ENCODE results near the gene NFIX.

Gene NFIX

DNA sequence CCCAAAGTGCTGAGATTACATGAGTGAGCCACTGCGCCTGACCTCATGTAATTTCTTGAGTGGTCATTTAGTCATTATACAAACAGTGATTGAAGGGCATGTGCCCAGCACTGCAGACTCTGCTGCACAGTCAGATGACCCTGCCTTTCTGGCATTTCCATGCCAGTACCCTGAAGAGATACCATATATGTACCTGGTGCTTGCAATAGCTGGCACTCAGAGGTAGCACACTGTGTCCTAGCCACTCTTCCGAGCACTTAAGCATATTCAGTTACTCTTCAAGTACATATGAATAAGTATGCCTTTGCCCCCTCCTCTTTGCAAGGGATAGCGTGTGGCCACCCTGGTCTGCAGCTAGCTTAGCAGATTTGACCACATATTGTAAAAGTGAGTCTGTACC is 139.4 kb downstream of the NFIX start:
- no peak for DNase-seq

DNA sequence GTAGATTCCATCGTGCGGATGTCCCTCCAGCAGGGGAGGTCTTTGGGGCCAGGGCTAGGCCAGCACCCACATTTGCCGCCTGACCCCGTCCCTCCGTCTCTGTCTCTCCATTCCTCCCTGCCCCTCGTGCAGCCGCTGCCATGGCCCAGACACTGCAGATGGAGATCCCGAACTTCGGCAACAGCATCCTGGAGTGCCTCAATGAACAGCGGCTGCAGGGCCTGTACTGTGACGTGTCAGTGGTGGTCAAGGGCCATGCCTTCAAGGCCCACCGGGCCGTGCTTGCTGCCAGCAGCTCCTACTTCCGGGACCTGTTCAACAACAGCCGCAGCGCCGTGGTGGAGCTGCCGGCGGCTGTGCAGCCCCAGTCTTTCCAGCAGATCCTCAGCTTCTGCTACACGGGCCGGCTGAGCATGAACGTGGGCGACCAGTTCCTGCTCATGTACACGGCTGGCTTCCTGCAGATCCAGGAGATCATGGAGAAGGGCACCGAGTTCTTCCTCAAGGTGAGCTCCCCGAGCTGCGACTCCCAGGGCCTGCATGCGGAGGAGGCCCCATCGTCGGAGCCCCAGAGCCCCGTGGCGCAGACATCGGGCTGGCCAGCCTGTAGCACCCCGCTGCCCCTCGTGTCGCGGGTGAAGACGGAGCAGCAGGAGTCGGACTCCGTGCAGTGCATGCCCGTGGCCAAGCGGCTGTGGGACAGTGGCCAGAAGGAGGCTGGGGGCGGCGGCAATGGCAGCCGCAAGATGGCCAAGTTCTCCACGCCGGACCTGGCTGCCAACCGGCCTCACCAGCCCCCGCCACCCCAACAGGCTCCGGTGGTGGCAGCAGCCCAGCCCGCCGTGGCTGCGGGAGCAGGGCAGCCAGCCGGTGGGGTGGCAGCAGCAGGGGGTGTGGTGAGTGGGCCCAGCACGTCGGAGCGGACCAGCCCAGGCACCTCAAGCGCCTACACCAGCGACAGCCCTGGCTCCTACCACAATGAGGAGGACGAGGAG is 140.1 kb downstream of the NFIX start:
- no peak for DNase-seq

- DNase-seq, result no peak
These were observed 142.1 kb downstream of the NFIX start for GRCh38 chr19:13137290-13137794.

DNA sequence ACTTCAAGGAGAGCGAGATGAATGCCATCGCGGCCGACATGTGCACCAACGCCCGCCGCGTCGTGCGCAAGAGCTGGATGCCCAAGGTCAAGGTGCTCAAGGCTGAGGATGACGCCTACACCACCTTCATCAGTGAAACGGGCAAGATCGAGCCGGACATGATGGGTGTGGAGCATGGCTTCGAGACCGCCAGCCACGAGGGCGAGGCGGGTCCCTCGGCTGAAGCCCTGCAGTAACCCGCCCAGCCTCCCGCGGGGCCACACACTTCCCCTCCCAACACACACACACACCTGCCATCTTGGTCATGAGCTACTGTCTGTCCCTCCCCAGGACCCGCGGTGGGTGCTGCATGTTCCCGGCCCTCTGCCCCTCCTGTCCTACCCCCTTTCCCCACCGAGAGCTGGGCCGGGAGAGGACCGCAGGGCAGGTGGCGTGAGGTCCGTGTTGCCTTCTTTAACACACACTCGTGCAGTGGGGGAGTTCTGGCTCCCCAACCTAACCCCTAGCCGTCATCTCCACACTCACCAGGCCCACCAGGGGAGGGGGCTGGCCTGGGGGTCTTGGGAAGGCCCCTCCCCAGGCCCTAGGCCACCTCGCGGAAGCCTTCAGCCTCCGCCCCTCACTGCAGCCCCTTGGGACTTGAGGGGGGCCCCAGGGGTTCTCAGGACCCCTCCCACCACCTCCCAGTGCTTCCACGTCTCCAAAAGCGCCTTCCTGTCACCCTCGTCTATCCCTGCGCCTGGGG is 143.1 kb downstream of the NFIX start:
- no peak for DNase-seq

DNA sequence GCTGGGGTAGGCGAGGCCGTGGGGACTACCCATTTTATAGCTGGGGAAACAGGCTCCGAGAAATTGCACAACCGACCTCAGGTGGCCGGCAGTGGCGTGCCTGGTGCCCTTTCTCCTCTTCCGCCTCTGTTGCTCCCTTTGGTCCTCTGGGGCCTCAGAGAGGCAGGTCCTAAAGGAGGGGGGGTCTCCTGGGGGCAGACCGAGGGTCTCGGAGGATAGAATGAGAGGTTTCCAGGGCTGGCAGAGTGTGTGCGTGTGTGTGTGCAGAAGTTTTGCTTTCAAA is 143.6 kb downstream of the NFIX start:
- no peak for DNase-seq

DNA sequence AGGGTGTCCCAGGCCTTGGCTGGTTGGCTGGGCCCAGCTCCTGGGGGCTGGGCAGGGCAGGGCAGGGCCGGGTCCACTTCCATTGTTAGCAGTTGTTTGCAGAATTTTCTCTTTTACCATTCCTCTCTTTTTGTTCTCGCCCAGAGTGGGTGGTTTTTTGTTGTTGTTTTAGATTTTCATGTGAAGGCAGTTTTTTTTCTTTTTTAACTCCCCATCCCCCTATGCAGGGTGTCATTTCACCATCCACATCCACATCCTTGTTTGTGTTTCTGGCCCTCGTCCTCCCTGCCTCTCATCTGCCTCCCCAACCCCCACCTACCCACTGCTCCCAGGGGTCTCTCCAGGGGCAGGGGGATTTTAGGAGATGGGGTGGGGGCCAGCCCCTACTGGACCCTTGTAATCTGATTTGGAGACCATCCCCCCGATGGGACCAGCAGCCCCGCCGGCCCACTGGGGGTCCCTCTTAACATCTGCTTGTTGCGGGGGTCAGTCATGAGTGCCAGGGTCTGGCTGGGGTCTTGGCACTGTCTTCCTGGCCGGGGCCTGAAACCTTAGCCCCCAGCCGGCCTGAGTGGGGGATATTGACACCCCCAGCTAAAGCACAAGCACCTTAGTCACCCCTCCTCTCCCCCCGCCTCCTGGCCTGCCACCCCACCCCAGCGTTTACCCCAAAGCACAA is 144.5 kb downstream of the NFIX start:
- no peak for DNase-seq

GRCh38 chr19:13146763-13147563 is 151.7 kb downstream of the NFIX start:
- no peak for DNase-seq
